Upper lobe of left lung (tissue), 6 donors: ENCODE data around the gene ADCY4. TPM values are rescaled to one million over a fixed set of nuclear protein-coding genes. Genes with fewer than 3 reads are reported as not detected.
A peak's percentile ranks its signal among the peaks of the same experiment; 100 is the strongest.

Experiments used
- ATAC-seq, 2 donors: fragments of 200-7000 bp; cut with Tn5 transposase; one replicate each; pipeline ENCODE4 v1.9.1; 2022; ENCODE audit warnings: mild to moderate bottlenecking in 2 of 2, moderate library complexity in 2 of 2; ENCODE audit not compliant: low FRiP score in 2 of 2
- DNase-seq, 2 donors: peaks; one replicate each; pipeline ENCODE4 v3.0.0-alpha.2; 2019 to 2020
- H3K27ac ChIP-seq, 4 donors: fragments of 200-600 bp; sonication (generic); one replicate each; pipeline ENCODE4 v1.5.1; 2016 to 2019
- H3K27me3 ChIP-seq, 4 donors: fragments of 200-600 bp; sonication (generic); one replicate each; pipeline ENCODE4 v1.5.1; 2017 to 2019
- H3K36me3 ChIP-seq, 4 donors: fragments of 200-600 bp; sonication (generic); one replicate each; pipeline ENCODE4 v1.5.1; 2016 to 2019
- H3K4me1 ChIP-seq, 4 donors: fragments of 200-600 bp; sonication (generic); one replicate each; pipeline ENCODE4 v1.5.1; 2018 to 2019
- H3K4me3 ChIP-seq, 4 donors: fragments of 200-600 bp; sonication (generic); one replicate each; pipeline ENCODE4 v1.5.1; 2017 to 2019; ENCODE audit warnings: mild to moderate bottlenecking in 2 of 4, moderate library complexity in 1 of 4
- H3K9me3 ChIP-seq, 4 donors: fragments of 200-600 bp; sonication (generic); one replicate each; pipeline ENCODE4 v1.5.1; 2018 to 2019
- EP300 ChIP-seq, 4 donors: sonication (generic); formaldehyde crosslinking; IDR thresholded peaks; one replicate each; pipeline ENCODE4 v1.5.1; 2017; ENCODE audit warnings: antibody characterized with exemption in 4 of 4, control low read depth in 2 of 4
- POLR2A ChIP-seq, 4 donors: fragments of 450-650 bp; IDR thresholded peaks; one replicate each; pipeline ENCODE4 v1.5.1; 2016 to 2017; ENCODE audit warnings: antibody characterized with exemption in 4 of 4, mild to moderate bottlenecking in 2 of 4
- POLR2AphosphoS5 ChIP-seq, 2 donors: sonication (generic); formaldehyde crosslinking; IDR thresholded peaks; one replicate each; pipeline ENCODE4 v1.5.1; 2017; ENCODE audit warnings: antibody characterized with exemption in 2 of 2
- WGBS, 2 donors: methylation state at CpG; one replicate each; pipeline ENCODE4 v1.1.5; 2017 to 2018; 5-methylcytosine and 5-hydroxymethylcytosine counted together
- total RNA-seq, 6 donors: library from RNA; depleted of rRNA in 4 of 6; stranded (reverse); fragments of >200 nt in 4 of 6; gene quantifications; one replicate each; pipeline versions ENCODE4 v1.1.0 to v1.2.1, GENCODE V29; 2016 to 2021
- TF ChIP-seq, protein P1 (sequence below), 6 experiments: fragments of 450-650 bp in 4 of 6; fragments of 200-600 bp in 2 of 6; sonication (generic) in 2 of 6; IDR thresholded peaks; one replicate each; pipeline ENCODE4 v1.5.1; 2016 to 2019; ENCODE audit warnings: antibody characterized with exemption in 6 of 6
- donor health status: DM: no; HTN: no; CAD: no; lungs with moderate emphysema.
- donor health status: DM: no; HTN: yes; CAD: no; lungs with severe emphysema.

Gene ADCY4
- total RNA-seq, 6 donors from 2014 or later, result 22.4 to 159 (median 43.7) TPM

DNA sequence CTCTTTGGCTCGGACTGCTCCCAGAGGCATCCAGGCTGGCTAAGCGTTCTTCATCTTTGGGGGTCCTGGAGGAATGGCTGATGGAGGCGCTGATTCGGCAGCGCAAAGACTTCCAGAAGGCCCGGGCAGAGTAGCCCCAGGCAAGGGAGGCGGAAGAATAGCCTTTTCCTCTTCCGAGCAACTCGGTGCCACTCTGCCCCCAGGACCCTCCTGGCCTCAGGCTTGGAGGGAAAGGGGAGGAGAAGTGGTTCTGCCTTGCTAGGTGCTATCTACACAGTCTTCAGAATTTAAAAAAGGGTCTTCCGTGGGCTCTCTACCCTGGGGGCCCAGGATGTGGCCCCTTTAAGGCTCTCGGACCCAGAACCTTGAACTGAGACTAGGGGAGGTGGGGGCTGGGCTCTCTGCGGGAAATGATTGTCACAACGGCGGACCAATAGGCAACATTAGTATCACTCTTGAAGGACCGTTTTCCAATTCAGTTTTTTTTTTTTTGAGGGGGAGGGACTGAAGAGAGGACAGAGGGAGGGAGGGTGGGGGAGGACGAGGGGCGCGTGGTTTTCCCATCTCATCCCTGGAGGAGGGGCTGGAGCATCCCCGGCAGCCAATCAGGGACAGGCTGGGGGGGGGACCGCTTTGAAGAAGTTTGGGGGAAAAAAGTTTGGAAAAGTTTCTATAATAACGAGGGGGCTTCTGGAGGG, 32.8 kb upstream of the ADCY4 start, which contains the start of gene NFATC4:
NFATC4 (plus strand) TSS at position 671 of the 698 bp plus-strand sequence. CDS start 157 bp downstream, outside the sequence.
- Histone ChIP-seq H3K4me3 (peak within 1 kb of the TSS; percentile 43 to 57 (median 49)), H3K27me3 (no peaks in the 10 kb centered on the region), H3K9me3 (no peaks in the 10 kb centered on the region), H3K27ac (peak within 1 kb of the TSS; percentile 85 to 91 (median 87)), H3K4me1 (peaks cover 23 to 41% (median 33%) of the 10 kb centered on the region in 4 donors), H3K36me3 (no peaks in the 10 kb centered on the region)
- ATAC-seq (peak; percentile 35 to 62), DNase-seq (peak in 1 of 2 donors; percentile 80)
- no peak for TF ChIP-seq EP300 (IDR thresholded peaks at IDR 0.05)
- TF ChIP-seq POLR2A (IDR thresholded peaks at IDR 0.05), result no peak
- no peak for TF ChIP-seq POLR2AphosphoS5 (IDR thresholded peaks at IDR 0.05)
- TF ChIP-seq, protein P1, sequence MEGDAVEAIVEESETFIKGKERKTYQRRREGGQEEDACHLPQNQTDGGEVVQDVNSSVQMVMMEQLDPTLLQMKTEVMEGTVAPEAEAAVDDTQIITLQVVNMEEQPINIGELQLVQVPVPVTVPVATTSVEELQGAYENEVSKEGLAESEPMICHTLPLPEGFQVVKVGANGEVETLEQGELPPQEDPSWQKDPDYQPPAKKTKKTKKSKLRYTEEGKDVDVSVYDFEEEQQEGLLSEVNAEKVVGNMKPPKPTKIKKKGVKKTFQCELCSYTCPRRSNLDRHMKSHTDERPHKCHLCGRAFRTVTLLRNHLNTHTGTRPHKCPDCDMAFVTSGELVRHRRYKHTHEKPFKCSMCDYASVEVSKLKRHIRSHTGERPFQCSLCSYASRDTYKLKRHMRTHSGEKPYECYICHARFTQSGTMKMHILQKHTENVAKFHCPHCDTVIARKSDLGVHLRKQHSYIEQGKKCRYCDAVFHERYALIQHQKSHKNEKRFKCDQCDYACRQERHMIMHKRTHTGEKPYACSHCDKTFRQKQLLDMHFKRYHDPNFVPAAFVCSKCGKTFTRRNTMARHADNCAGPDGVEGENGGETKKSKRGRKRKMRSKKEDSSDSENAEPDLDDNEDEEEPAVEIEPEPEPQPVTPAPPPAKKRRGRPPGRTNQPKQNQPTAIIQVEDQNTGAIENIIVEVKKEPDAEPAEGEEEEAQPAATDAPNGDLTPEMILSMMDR (IDR thresholded peaks at IDR 0.05), result no peak
- WGBS, 2 donors, result 11 to 25% methylated on average over 17 to 19 of the region's 21 CpGs

DNA sequence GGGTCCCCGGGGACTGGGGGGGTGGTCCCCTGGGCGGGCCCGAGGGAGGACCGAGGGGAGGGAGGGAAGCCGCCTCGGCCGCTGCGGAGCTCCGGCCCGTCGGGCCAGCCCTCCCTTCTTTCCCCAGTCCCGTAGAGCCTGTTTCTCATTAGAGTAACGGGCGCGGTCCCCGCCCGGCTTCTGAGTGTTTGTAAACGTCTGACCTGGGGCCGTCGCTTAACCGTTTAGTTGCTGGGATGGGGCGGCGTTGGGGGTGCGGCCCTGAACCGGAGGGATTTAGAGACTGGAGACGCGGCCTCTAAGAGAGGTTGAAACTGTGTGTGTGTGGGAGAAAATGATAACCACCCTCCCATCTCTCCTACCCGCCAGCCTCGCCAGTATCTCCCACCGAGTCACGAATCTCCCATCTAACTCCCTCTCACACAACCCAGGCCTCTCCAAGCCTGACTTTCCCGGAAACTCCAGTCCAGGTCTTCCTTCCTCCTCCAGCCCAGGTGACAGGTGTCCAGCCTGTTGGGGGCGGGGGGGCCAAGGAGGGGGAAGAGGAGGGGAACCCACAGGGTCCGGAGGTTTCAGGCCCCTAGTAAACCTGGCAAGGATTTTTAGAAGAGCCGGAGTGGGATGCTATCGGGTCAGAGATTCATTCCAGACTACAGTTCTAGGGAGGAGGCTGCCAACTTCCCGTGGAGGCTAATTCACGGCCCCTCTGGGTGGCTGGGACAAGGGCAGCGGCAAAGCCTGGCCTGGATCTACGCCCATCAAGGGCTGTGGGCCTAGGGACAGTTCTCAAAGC, 32.0 kb upstream of the ADCY4 start:
- no peaks in the 10 kb centered on the region for H3K27me3 ChIP-seq
- H3K9me3 ChIP-seq, result no peaks in the 10 kb centered on the region
- H3K27ac ChIP-seq, result peak overlapping the region; percentile 85 to 91 (median 87)
- 2 to 4% methylated on average over 14 to 40 of the region's 40 CpGs for WGBS, 2 donors
- peaks cover 23 to 41% (median 33%) of the 10 kb centered on the region in 4 donors for H3K4me1 ChIP-seq
- peak overlapping the region; percentile 19 to 57 (median 49) for H3K4me3 ChIP-seq
- peak in 2 of 4 donors; percentile 51 to 61 for TF ChIP-seq POLR2A (IDR thresholded peaks at IDR 0.05)
- TF ChIP-seq, protein P1 (IDR thresholded peaks at IDR 0.05), result peak in 1 of 6 experiments; percentile 3
- no peak for TF ChIP-seq EP300 (IDR thresholded peaks at IDR 0.05)
- peak; percentile 55 to 73 for TF ChIP-seq POLR2AphosphoS5 (IDR thresholded peaks at IDR 0.05)
- H3K36me3 ChIP-seq, result no peaks in the 10 kb centered on the region
- DNase-seq (peak; percentile 90 to 96), ATAC-seq (peak; percentile 88 to 91)

DNA sequence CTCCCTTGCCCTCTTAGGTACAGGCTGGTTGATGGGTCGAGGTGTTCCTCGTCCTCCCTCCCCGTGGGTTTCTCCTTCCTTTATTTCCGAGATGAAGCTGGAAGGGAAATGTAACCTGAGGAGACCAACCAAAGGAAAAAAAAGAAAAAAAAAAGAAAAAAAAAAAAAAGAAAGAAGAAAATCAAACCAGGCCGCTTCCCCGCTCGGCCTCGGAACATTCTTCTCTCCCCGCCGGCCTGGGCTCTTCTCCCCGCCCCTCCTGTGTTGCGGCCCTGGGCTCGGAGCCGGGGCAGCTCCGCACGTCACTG, 31.5 kb upstream of the ADCY4 start:
- Histone ChIP-seq H3K27ac (peak overlapping the region; percentile 85 to 91 (median 87)), H3K36me3 (no peaks in the 10 kb centered on the region), H3K9me3 (no peaks in the 10 kb centered on the region), H3K27me3 (no peaks in the 10 kb centered on the region), H3K4me1 (peaks cover 23 to 41% (median 33%) of the 10 kb centered on the region in 4 donors), H3K4me3 (peak overlapping the region; percentile 19 to 57 (median 49))
- 2 to 3% methylated on average over 15 of the region's 16 CpGs for WGBS, 2 donors
- TF ChIP-seq POLR2AphosphoS5 (IDR thresholded peaks at IDR 0.05) (no peak), EP300 (IDR thresholded peaks at IDR 0.05) (no peak), POLR2A (IDR thresholded peaks at IDR 0.05) (no peak)
- TF ChIP-seq, protein P1 (IDR thresholded peaks at IDR 0.05), result no peak
- no peak for DNase-seq
- no peak for ATAC-seq

DNA sequence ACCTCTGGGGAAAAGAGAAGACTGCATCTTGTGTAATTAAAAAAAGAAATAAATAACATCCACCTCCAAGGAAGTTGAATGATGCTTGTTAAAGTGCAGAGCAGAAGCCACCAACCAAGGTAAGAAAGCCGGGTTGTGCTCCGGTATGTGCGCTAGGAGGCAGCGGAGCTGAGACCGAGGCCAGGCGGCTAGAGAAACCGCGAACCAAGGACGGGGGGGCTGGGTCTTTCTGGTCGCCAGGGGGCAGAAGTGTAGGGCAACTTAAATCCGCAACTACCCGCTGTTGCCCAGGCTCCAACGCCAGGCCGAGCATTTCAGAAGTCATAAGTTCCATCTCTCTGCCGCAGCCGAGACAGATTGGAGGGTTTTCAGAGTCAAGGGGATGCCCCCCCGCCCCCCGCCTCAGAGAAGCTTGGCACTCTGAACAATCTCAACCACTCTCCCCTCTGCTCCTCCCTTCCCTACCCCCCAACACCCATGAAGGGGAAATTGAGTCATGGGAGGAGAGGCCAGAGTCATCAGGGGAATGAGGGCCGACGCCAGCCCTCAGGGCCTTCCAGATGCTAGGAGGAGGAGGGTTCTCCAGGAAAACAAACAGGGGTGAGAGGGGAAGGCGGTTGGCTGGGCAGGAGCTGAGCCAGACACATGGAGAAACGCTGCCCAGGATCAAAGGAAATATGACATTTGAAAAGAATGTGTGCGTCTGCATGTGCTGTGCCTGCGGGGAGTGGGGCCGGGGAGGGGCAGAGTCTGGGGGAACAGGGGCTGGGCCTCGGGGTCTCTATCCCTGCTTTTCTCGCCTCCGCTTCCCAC, 30.9 kb upstream of the ADCY4 start:
- Histone ChIP-seq H3K36me3 (no peaks in the 10 kb centered on the region), H3K4me3 (peak overlapping the region; percentile 19 to 57 (median 49)), H3K27ac (peak overlapping the region; percentile 85 to 91 (median 87)), H3K27me3 (no peaks in the 10 kb centered on the region), H3K9me3 (no peaks in the 10 kb centered on the region), H3K4me1 (peaks cover 23 to 41% (median 33%) of the 10 kb centered on the region in 4 donors)
- no peak for TF ChIP-seq EP300 (IDR thresholded peaks at IDR 0.05)
- TF ChIP-seq POLR2A (IDR thresholded peaks at IDR 0.05), result no peak
- TF ChIP-seq, protein P1 (IDR thresholded peaks at IDR 0.05), result peak; percentile 81 to 96 (median 90)
- no peak for TF ChIP-seq POLR2AphosphoS5 (IDR thresholded peaks at IDR 0.05)
- DNase-seq (peak; percentile 75 to 94), ATAC-seq (peak; percentile 68 to 78)
- 5% methylated on average over 21 to 28 of the region's 28 CpGs for WGBS, 2 donors
